HG03558 (cell line): ENCODE measurements around the gene PTGDR2.

Experiments used
- ATAC-seq: cut with Tn5 transposase; IDR thresholded peaks from one replicate; pipeline ENCODE4 v1.9.1; 2021; ENCODE audit warnings: moderate number of reproducible peaks; ENCODE audit not compliant: unreplicated experiment; ENCODE audit errors: extremely low read depth

Gene PTGDR2

DNA sequence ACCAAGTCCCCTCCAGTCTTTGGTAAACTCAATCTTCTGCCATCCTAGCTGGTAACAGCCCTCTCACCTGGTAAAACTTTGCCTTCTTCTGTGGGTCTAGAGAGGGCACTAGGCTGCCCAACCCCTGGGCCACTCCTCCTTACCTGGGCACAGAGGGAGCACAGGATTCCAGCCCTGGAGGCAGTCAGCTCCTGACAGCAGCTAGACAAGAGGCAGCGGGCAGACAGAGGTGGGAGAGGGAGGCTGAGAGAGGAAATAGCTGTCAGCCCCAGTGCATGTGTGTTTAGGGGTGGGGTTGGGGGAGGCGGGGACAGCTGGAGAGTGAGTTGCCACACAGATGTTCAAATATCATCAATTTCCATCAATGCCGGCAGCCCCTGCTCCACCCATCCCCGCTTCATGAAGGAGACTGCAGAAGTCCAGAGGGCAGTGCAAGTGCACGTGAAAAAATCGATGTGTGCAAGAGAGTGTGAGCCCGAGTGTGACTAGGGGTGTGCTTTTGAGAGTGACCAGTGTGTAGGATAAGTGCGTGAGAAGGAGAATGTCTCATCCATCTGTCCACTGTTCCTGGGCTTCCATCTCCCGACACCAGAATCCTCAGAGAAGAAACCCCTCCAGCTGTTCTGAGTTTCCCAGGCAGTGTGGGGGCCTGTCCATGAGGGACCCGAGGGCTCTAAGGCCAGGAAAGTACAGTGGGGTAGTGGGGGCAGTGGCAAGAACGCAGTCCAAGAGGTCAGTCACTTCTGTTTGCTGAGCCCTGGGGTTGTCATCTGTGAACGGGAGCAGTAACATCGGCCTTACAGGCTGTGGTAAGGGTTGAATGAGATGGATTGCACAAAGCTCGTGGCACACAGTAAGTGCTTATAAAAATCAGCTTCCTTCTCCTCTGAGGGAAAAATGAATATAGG lies at the start of gene PTGDR2:
TSS of gene PTGDR2 (minus strand) at position 225 of the 908 bp plus-strand sequence. CDS start 2,228 bp downstream, outside the sequence.
- ATAC-seq = no peak

- no peak for ATAC-seq
Observed at GRCh38 chr11:60905047-60905446, 49.3 kb upstream of the PTGDR2 start.

GRCh38 chr11:60902625-60903024 lies 46.9 kb upstream of the PTGDR2 start:
- no peak for ATAC-seq

- ATAC-seq = no peak
Observed at GRCh38 chr11:60900673-60901404, 45.1 kb upstream of the PTGDR2 start.

DNA sequence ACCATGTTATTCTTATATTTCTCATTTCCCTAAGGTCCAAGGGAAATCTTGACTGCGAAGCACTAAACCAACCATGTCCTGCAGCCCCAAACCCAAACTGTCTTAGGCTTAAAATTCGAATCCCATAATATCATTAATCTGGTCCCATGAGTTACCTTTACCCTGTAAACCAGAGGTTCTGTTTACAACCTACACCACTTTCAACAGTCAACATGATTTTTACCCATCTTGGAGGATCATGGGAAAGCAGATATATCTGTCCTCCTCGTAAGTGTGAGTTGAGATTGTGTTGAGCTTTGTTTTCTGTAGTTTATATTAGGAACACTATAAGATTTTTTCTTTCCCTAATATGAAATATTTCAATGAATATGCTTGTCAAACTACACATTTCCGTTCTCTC lies 44.2 kb upstream of the PTGDR2 start:
- ATAC-seq = no peak

DNA sequence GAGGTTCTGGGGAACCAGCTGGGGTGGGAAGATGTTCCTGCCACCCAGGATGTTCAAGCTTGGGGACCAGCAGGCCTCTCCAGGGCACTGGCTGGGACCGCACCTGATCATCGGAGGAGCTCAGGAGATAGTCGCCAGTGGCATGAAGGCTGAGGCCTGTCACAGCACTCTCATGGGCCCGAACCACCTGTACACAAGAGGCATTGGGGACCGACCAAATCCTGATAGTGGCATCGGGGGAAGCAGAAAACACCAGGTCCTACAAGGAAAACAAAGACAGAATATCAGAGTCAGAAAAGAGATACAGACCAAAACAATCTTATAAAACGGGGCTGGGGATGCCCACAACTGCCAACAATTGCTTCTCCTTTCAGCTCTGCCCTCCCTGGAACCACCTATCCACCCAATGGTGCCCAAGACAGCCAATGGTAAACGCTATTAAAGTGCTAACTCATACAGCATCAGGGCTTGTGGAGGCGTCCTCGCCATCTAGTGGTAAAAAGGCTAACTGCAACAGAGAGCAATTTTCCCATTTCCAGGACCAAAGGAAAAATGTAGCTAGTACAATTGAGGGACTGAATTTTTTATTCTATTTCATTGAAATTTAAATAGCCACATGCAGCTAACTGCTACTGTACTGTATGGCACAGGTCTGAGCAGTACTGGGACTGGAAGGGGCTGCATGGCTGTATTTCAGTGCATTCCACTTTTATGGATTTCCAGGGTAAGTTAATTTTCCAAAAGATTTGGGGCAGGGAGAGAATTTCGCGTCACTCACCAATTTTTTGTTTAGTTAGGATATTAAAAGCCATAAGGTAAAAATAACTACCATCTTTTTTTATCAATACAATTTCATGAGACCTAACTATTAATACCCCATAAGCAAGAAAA lies 43.5 kb upstream of the PTGDR2 start:
- ATAC-seq = no peak

GRCh38 chr11:60897496-60897895 lies 41.7 kb upstream of the PTGDR2 start:
- ATAC-seq = no peak

DNA sequence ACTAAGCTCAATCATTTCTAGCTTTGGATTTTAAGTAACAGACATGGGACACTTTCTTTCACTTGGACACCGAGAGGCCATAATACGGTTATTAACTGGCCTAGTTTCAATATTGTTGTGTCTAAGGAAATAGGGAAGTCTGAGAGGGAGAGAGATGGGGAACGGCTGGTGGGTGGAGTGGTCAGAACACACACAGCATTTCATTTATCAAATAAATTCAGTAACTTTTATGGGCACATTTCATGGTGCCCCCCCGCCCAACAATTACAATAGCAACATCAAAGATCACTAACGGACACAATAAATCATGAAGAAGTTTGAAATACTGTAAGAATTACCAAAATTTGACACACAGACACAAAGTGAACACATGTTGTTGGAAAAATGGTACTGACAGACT lies 39.9 kb upstream of the PTGDR2 start:
- ATAC-seq = no peak

DNA sequence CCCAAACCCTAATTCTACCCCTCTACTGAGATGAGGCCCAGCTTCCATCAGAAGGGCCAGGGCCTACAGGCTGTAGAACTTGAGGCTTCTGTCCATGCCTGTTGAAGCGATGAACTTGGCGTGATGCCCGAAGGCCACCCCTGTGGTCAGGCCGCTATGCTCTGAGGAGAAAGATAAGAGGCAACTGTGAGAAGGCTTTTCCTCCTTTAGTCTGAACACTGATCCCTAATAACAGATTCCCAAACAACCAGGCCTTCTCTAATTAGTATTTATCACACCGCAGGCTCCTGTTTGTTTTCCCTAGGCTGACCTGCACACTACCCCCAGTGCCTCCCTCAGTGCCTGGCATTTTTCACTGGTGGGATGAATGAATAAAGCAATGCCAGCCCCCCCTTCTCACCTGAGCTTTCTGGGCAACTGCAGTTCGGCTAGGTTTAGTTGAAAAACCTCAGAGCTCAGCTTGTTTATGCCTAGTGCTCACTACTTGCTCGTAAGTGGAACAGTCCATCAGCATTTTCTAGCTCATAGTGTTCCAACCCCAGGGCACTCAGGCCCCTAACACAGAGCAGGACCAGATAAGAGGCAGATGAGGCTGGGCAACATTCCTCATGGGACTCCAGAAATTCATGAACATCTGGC lies 35.5 kb upstream of the PTGDR2 start:
- no peak for ATAC-seq

- ATAC-seq = no peak
Observed at GRCh38 chr11:60890696-60891095, 34.9 kb upstream of the PTGDR2 start.

- no peak for ATAC-seq
Observed at GRCh38 chr11:60889869-60890311, 34.1 kb upstream of the PTGDR2 start.

GRCh38 chr11:60887556-60887955 lies 31.8 kb upstream of the PTGDR2 start:
- no peak for ATAC-seq

DNA sequence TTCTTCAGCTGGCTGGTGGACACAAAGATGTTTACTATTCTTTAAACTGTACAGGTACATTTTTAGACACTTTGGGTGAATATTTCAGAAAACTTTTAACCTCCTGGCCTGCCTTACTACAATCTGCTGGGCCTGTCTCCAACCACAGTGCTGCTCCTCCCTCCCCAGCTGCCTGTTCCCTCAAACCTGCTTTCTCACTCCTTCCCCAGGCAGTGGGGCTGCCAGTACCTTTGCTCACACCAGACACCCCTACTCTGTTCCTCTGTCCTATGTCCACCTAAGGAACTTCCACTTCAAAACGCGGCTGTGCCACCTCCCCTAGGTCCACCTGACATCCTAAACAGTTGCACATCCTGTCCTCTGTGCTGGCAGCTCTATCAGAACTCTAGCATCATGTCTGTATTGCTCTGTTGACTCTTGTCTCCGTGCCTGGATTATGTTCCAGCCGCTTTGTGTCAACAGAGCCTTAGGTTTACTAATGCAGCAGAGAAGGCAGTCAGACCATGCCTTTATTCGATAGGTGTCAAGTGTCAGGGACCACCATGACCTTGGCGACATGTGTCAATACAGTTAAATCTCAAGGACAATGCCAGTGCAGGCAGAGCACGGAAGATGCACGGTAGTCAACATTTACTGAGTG lies 25.0 kb upstream of the PTGDR2 start:
- no peak for ATAC-seq

- ATAC-seq = no peak
Observed at GRCh38 chr11:60879971-60880588, 24.3 kb upstream of the PTGDR2 start.

DNA sequence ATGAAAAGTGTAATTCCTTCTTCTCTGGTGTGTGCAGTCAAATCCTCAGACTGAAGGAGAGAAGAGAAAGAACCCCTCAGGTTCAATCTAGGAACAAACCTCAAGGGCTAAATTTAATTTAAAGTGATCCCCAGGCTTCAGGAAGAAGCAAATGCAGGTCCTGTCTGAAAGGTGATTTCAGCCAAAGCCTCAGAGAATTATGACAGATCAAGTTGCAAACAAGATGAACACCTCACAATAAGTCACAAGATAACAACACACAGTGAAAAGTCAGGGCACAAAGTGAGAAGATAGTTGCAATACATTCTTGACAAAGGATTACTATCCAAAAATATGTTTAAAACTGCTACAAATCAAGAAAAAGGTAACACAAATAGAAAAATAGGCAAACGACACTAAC lies 23.4 kb upstream of the PTGDR2 start:
- no peak for ATAC-seq

GRCh38 chr11:60878245-60879101 lies 22.7 kb upstream of the PTGDR2 start:
- ATAC-seq = no peak

DNA sequence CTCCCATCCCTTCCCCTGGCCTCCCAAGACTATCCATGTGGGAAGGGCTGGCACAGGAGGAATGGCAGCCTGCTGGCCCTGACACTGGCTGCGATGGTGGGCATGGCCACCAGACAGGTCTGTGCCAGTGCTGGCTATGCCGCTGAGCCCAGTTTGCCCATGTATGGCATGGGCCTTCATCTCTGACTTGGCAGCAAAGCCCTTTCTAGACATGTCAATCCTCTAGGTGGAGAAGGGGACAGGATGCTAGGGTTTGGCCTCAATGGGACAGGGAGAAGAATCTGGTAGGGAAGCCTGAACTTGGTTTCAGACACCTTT lies 20.4 kb upstream of the PTGDR2 start:
- ATAC-seq = no peak
